Spleen (tissue), 11 donors: ENCODE measurements around the gene SUSD2. TPM values are rescaled to one million over a fixed set of nuclear protein-coding genes. Genes with fewer than 3 reads are reported as not detected.

Source experiments
- DNase-seq: peaks from one replicate; pipeline ENCODE4 v3.0.0-alpha.2; 2020
- H3K27ac ChIP-seq, 8 donors: fragments of 200-600 bp; sonication (generic) in 7 of 8; 1 replicate in 4 of 8; 2 replicates in 4 of 8; pipeline versions ENCODE4 v1.5.0 to v1.8.0; 2016 to 2021; ENCODE audit warnings: inconsistent platforms in 4 of 8, mild to moderate bottlenecking in 4 of 8, moderate library complexity in 1 of 8
- H3K27me3 ChIP-seq, 7 donors: fragments of 200-600 bp; sonication (generic) in 6 of 7; replicated peaks in 1 of 7; 1 replicate in 4 of 7; 2 replicates in 3 of 7; pipeline versions ENCODE4 v1.5.0 to v1.8.0; 2016 to 2021; ENCODE audit warnings: inconsistent platforms in 3 of 7, mild to moderate bottlenecking in 1 of 7
- H3K36me3 ChIP-seq, 6 donors: fragments of 200-600 bp; sonication (generic) in 5 of 6; 1 replicate in 4 of 6; 2 replicates in 2 of 6; pipeline versions ENCODE4 v1.5.0 to v1.8.0; 2016 to 2021; ENCODE audit warnings: inconsistent platforms in 2 of 6
- H3K4me1 ChIP-seq, 6 donors: fragments of 200-600 bp; sonication (generic) in 5 of 6; 1 replicate in 3 of 6; 2 replicates in 3 of 6; pipeline versions ENCODE4 v1.5.0 to v1.8.0; 2016 to 2021; ENCODE audit warnings: inconsistent platforms in 3 of 6
- H3K4me3 ChIP-seq, 8 donors: fragments of 200-600 bp; sonication (generic) in 7 of 8; 1 replicate in 4 of 8; 2 replicates in 4 of 8; pipeline versions ENCODE4 v1.5.0 to v1.8.0; 2016 to 2021; ENCODE audit warnings: inconsistent platforms in 4 of 8, mild to moderate bottlenecking in 4 of 8, moderate library complexity in 2 of 8
- H3K9me3 ChIP-seq, 8 donors: fragments of 200-600 bp; sonication (generic) in 7 of 8; 1 replicate in 4 of 8; 2 replicates in 4 of 8; pipeline versions ENCODE4 v1.5.0 to v1.8.0; 2016 to 2021; ENCODE audit warnings: inconsistent platforms in 4 of 8
- POLR2A ChIP-seq, 3 donors: fragments of 450-650 bp; IDR thresholded peaks; one replicate each; pipeline ENCODE4 v1.5.1; 2017; ENCODE audit warnings: antibody characterized with exemption in 3 of 3, mild to moderate bottlenecking in 1 of 3
- POLR2AphosphoS5 ChIP-seq, 3 donors: sonication (generic); formaldehyde crosslinking; IDR thresholded peaks; one replicate each; pipeline ENCODE4 v1.5.1; 2017; ENCODE audit warnings: antibody characterized with exemption in 3 of 3
- WGBS, 5 donors: extraction: QIAGEN DNeasy Blood & Tissue Kit in 3 of 5; methylation state at CpG; one replicate each; pipeline versions ENCODE4 v1.1.5 to v1.1.7; 2013 to 2018; 5-methylcytosine and 5-hydroxymethylcytosine counted together
- intact Hi-C: fragments of 100-400 bp; cut with DNase I; formaldehyde crosslinking; loops from one replicate; pipeline ENCODE4 v1.15.0; 2023; ENCODE audit warnings: low total_unique reads
- polyA plus RNA-seq, 3 donors: library from polyadenylated mRNA; stranded (reverse); fragments of 200-250 nt; gene quantifications; one replicate each; pipeline ENCODE4 v1.2.1, GENCODE V29; 2013
- total RNA-seq, 7 donors: library from RNA; depleted of rRNA in 3 of 7; stranded (reverse); fragments of >200 nt in 3 of 7; fragmentation: NEBNext Ultra II Directional in 4 of 7; extraction: Animal tissue kit (Norgen Biotek cat#: 25700) in 4 of 7; gene quantifications; one replicate each; pipeline versions ENCODE4 v1.1.0 to v1.2.1, GENCODE V29; 2016 to 2021
- TF ChIP-seq, protein P1 (sequence below), 11 experiments: fragments of 200-600 bp in 7 of 11; fragments of 450-650 bp in 4 of 11; sonication (generic) in 4 of 11; IDR thresholded peaks in 8 of 11; conservative IDR thresholded peaks in 3 of 11; 1 replicate in 7 of 11; 2 replicates in 4 of 11; pipeline versions ENCODE4 v1.4.0 to v1.8.0; 2016 to 2021; ENCODE audit warnings: antibody characterized with exemption in 11 of 11, inconsistent platforms in 4 of 11, mild to moderate bottlenecking in 1 of 11
- donor health status: healthy with polysubstance abuse.
- donor health status: DM: no; HTN: no; CAD: no; lungs with moderate emphysema.
- donor health status: DM: no; HTN: no; CAD: no.
- donor health status: Bipolar disorder and iron deficiency.
- donor health status: healthy.
- donor health status: DM: no; HTN: no; CAD: no.
- donor health status: DM: yes; HTN: yes; CAD: no.

Gene SUSD2
- total and polyA plus RNA-seq, 10 donors: 1.4 to 9.0 (median 3.4) TPM

DNA sequence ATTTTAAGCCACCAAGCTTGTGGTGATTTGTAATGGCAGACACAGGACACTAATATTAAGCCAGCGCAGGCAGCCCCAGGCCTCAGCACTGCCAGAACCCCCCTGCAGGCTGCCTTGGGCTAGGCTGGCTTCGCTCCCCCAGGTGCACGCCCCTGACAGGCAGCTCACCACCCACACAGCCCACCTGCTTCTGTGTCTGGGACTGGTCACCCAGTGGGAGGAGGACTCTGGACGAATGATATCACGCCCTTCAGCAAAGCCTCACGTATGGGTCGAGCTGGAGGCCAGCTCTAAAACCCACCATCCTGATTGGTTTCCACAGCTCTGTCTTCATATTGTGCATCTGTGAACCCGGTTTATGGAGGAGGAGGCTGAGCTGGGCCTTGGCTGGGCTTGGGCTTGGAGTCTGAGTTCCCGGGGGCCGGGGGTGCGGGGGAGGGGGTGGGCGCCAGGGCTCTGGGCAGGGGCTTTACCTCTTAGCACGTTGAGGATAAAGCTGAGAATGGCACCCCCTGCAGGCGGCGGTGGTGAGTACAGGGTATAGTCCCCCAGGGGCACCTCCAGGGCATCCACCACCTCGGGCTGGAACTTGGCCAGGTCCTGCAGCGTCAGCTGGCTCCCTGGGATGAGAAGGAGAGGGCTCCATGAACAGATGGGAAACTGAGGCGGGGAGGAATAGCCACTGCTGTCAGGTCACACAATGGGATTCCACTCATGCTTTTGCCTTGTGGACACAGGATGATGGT is 49.8 kb downstream of the SUSD2 start:
- peak; percentile 89 for DNase-seq
- H3K9me3 ChIP-seq: no peaks in the 10 kb centered on the region
- peaks cover 0 to 24% (median 7%) of the 10 kb centered on the region in 6 donors for H3K4me1 ChIP-seq
- no peak overlapping the region for H3K4me3 ChIP-seq
- 51 to 72% (median 58%) methylated on average over 17 to 18 of the region's 18 CpGs for WGBS, 5 donors
- H3K36me3 ChIP-seq: peaks cover 0 to 33% (median 0%) of the 10 kb centered on the region in 6 donors
- TF ChIP-seq POLR2AphosphoS5 (IDR thresholded peaks at IDR 0.05): no peak
- TF ChIP-seq, protein P1, sequence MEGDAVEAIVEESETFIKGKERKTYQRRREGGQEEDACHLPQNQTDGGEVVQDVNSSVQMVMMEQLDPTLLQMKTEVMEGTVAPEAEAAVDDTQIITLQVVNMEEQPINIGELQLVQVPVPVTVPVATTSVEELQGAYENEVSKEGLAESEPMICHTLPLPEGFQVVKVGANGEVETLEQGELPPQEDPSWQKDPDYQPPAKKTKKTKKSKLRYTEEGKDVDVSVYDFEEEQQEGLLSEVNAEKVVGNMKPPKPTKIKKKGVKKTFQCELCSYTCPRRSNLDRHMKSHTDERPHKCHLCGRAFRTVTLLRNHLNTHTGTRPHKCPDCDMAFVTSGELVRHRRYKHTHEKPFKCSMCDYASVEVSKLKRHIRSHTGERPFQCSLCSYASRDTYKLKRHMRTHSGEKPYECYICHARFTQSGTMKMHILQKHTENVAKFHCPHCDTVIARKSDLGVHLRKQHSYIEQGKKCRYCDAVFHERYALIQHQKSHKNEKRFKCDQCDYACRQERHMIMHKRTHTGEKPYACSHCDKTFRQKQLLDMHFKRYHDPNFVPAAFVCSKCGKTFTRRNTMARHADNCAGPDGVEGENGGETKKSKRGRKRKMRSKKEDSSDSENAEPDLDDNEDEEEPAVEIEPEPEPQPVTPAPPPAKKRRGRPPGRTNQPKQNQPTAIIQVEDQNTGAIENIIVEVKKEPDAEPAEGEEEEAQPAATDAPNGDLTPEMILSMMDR (IDR thresholded peaks at IDR 0.05 in 8 of 11, conservative IDR thresholded peaks at IDR 0.05 in 3 of 11): peak in 8 of 11 experiments; percentile 32 to 81 (median 60)
- intact Hi-C loops: no loop called here
- peak overlapping the region in 1 of 8 donors; percentile 13 for H3K27ac ChIP-seq
- no peaks in the 10 kb centered on the region for H3K27me3 ChIP-seq

DNA sequence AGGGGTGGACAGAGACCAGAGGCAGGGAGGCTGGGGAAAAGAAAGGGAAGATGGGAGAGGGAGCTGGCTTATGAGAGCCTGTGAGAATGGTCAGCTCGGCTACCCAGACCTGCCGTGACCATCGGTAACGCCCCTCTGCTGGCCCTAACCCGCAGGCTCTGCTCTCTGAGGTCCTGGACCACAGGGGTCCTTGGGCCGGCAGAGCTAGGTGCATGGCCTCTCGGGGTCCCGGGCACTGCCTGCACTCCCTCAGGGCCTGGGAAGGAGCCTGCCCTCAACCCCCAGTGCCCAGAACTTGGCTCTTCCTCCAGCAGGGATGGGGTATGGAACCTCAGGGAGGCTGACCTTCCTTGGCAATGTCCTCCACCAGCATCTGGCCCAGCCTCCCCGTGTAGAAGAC is 50.4 kb downstream of the SUSD2 start:
- Histone ChIP-seq H3K4me3 (no peak overlapping the region), H3K27me3 (no peaks in the 10 kb centered on the region), H3K4me1 (peaks cover 0 to 24% (median 7%) of the 10 kb centered on the region in 6 donors), H3K36me3 (peaks cover 0 to 27% (median 0%) of the 10 kb centered on the region in 6 donors), H3K27ac (peak overlapping the region in 3 of 8 donors; percentile 38 to 69 (median 50)), H3K9me3 (no peaks in the 10 kb centered on the region)
- DNase-seq: no peak
- TF ChIP-seq, protein P1 (IDR thresholded peaks at IDR 0.05 in 8 of 11, conservative IDR thresholded peaks at IDR 0.05 in 3 of 11): no peak
- TF ChIP-seq POLR2AphosphoS5 (IDR thresholded peaks at IDR 0.05) (no peak), POLR2A (IDR thresholded peaks at IDR 0.05) (no peak)
- intact Hi-C loops: no loop called here
- WGBS, 5 donors: 90 to 96% (median 93%) methylated on average over 8 to 9 of the region's 9 CpGs

DNA sequence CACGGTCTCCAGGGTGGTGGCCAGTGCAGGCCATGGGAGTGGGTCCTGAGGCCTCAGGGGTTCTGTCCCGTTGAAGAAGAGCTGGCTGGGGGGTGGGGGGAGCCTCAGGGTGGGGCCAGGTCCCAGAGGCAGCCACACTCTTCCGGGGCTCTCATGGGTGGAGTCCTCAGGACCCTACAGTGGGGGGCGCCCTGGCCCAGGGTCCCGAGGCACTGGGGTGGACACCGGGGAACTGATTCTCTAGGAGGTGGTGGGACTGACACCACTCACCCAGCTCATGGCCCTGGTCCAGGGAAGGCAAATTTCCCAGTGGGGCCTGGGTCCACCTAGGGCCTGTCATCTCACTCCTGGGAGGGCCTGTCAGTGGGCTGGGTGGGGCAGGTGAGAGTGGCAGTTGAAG is 50.8 kb downstream of the SUSD2 start:
- Histone ChIP-seq H3K27ac (peak overlapping the region in 4 of 8 donors; percentile 38 to 69 (median 48)), H3K27me3 (no peaks in the 10 kb centered on the region), H3K4me3 (no peak overlapping the region), H3K4me1 (peaks cover 0 to 24% (median 7%) of the 10 kb centered on the region in 6 donors), H3K9me3 (no peaks in the 10 kb centered on the region), H3K36me3 (peaks cover 0 to 23% (median 0%) of the 10 kb centered on the region in 6 donors)
- TF ChIP-seq POLR2A (IDR thresholded peaks at IDR 0.05) (no peak), POLR2AphosphoS5 (IDR thresholded peaks at IDR 0.05) (no peak)
- TF ChIP-seq, protein P1 (IDR thresholded peaks at IDR 0.05 in 8 of 11, conservative IDR thresholded peaks at IDR 0.05 in 3 of 11): no peak
- WGBS, 5 donors: 80 to 96% (median 92%) methylated on average over 5 to 6 of the region's 6 CpGs
- intact Hi-C loops: no loop called here
- DNase-seq: no peak

DNA sequence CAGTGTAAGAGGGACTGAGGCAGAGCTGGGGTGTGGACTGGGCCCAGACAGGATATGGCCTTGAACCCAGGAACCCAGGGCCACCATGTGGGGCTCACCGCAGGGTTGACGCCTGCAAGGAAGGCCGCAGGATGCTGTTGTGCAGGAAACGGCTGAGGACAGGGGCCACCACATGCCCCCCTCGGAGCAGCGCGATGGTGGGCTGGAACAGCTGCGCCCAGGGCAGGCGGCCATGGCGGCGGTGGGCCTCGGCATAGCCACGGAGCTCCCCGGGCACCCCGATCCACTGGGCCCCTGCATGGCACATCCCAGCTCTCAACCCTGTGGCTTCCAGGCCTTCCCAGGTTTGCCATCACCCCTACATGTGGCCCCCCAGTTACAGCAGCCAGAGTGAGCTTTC is 51.4 kb downstream of the SUSD2 start:
- WGBS, 5 donors: 60 to 94% (median 77%) methylated on average over 6 to 15 of the region's 15 CpGs
- no peak overlapping the region for H3K4me3 ChIP-seq
- DNase-seq: no peak

More for the DNA sequence above, 51.4 kb downstream of the SUSD2 start:
- H3K27me3 ChIP-seq: no peaks in the 10 kb centered on the region
- H3K36me3 ChIP-seq: peaks cover 0 to 22% (median 0%) of the 10 kb centered on the region in 6 donors
- intact Hi-C loops: no loop called here
- TF ChIP-seq POLR2AphosphoS5 (IDR thresholded peaks at IDR 0.05): peak; percentile 71 to 81 (median 79)
- TF ChIP-seq, protein P1 (IDR thresholded peaks at IDR 0.05 in 8 of 11, conservative IDR thresholded peaks at IDR 0.05 in 3 of 11): no peak
- peak overlapping the region in 4 of 8 donors; percentile 38 to 69 (median 48) for H3K27ac ChIP-seq
- H3K4me1 ChIP-seq: peaks cover 0 to 24% (median 7%) of the 10 kb centered on the region in 6 donors
- no peaks in the 10 kb centered on the region for H3K9me3 ChIP-seq
